Measurements from ENCODE around the gene PIK3R6.

GRCh38 chr17:8877984-8878383 is 10.5 kb upstream of the PIK3R6 start:
- TF ChIP-seq, protein P1, sequence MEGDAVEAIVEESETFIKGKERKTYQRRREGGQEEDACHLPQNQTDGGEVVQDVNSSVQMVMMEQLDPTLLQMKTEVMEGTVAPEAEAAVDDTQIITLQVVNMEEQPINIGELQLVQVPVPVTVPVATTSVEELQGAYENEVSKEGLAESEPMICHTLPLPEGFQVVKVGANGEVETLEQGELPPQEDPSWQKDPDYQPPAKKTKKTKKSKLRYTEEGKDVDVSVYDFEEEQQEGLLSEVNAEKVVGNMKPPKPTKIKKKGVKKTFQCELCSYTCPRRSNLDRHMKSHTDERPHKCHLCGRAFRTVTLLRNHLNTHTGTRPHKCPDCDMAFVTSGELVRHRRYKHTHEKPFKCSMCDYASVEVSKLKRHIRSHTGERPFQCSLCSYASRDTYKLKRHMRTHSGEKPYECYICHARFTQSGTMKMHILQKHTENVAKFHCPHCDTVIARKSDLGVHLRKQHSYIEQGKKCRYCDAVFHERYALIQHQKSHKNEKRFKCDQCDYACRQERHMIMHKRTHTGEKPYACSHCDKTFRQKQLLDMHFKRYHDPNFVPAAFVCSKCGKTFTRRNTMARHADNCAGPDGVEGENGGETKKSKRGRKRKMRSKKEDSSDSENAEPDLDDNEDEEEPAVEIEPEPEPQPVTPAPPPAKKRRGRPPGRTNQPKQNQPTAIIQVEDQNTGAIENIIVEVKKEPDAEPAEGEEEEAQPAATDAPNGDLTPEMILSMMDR (IDR thresholded peaks at IDR 0.05) = no peak
- TF ChIP-seq POLR2A (IDR thresholded peaks at IDR 0.05) = no peak
